GM12872 (cell line): ENCODE measurements around the gene KLHDC4.

Source experiments
- CTCF ChIP-seq: IDR thresholded peaks from 3 replicates; pipeline ENCODE4 v1.5.1; 2011; ENCODE audit warnings: low read depth, mild to moderate bottlenecking, low read length, moderate library complexity; ENCODE audit not compliant: insufficient read depth

The KLHDC4 gene

DNA sequence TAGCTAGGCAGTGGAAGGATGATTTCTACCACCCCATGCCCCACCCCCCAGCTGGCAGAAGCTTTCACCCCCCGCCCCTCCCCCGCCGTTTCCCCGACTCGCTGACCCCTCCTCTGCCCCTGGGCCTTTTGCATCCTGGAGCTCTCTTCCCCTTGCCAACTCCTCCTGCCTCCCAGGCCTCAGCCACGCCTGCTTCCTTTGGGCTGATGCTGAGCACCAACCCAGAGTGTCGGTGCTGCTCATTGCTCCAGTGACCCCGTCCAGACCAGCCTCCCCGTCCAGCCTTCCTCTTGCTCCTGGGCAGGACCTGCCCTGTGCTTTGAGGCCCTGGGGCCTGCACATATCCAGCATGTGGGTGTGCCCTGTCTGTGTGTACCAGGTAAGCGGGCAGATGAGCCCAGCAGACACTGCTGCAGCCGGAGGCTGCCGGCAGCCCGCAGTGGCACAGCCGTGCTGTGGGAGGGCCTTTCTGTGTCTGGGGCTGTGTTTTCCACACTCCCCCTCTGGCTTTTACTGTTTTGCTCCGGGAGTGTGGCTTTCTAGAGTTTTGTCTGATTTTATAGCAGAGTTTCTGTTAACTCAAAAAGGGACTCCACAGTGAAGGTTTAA is 90.6 kb downstream of the KLHDC4 start:
- no peak for TF ChIP-seq CTCF

- no peak for TF ChIP-seq CTCF
Measured at GRCh38 chr16:87674419-87674818, 91.4 kb downstream of the KLHDC4 start.

DNA sequence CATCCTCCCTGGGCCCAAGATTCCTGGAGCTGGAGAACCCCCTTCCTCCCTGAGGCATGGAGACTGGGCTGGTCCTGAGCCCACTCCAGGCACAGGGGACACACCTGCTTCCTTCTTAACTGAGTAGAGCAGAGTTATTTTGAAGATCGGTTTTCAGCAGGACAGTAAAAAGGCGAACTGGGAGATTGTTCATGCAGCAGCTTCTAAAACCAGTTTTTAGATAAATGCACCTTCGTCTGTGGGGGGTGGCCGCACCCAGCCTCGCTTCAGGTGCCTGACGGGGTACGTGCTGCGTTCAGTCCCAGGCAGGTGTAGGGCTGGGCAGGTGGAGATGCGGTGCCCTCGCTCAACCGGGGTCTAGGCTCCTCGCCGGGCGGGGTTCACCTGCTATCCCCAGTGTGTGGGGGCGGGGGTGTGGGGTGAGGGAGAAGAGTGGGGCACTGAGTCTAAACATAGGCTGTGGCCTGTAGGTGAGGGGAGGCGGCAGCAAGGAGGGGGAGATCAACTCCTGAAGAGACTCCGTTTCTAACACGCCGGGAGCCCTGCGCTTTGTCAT is 94.0 kb downstream of the KLHDC4 start:
- TF ChIP-seq CTCF: no peak

DNA sequence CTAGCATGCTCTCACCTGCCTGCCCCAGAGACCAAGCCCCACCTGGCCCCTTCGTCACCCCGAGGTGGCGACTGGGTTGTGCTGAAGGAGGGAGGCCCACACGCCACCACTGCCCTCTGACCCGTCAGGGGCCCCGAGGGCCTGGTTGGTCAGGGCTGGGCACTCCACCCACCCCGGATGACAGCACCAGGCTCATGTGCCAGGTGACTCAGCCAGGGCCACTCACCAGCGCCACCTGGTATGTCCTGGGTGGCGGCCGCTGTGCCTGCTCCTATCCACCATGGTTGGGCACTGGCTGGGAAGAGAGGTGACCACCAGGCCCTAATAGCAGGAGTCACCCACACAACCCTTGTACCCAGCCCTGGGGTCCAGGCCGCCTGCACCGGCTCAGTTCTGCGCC is 94.6 kb downstream of the KLHDC4 start:
- TF ChIP-seq CTCF: no peak

GRCh38 chr16:87669672-87670071 is 96.1 kb downstream of the KLHDC4 start:
- TF ChIP-seq CTCF: no peak

DNA sequence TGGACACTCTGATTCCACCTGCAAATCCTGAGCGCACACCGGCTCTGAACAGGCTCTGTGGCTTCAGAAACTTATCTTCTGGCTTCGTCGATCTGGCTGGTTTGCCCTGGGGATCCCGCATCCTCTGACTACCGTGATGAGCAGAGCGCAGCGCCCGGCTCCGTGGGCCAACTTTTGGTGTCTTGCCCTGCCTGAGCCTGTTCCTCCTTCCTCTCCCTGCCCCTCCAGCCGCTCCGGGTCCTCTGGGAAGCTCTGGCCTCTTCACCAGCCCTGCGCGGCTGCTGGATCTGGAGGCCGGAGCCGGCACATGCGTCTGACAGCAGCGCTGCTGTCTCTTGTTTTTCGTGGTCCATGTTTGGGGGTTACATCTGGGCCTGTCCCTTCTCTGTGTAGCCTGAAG is 97.8 kb downstream of the KLHDC4 start:
- TF ChIP-seq CTCF: no peak

GRCh38 chr16:87667443-87667842 is 98.3 kb downstream of the KLHDC4 start:
- no peak for TF ChIP-seq CTCF
